MCF 10A (cell line): ENCODE data around the gene SGK2. TPM values are rescaled to one million over a fixed set of nuclear protein-coding genes. Genes with fewer than 3 reads are reported as not detected.

Source experiments
- BruUV-seq: library from RNA; stranded (reverse); fragments of 400-500 nt; replicated peaks from 2 replicates; lab custom pipeline; 2021; lab: Mats Ljungman, UMichigan
- CTCF ChIA-PET: fragments of 300-600 bp; sonication (Branson Sonifier 250); formaldehyde crosslinking; extraction: SDS; loops from one replicate; lab custom pipeline; 2021; ENCODE audit warnings: antibody characterized with exemption, inconsistent platforms; lab: Yijun Ruan, JAX
- POLR2A ChIA-PET: fragments of 300-600, 350-650 bp; sonication (Branson Sonifier 250); formaldehyde crosslinking; extraction: SDS; loops from one replicate; lab custom pipeline; 2020; ENCODE audit warnings: antibody characterized with exemption, inconsistent platforms; lab: Yijun Ruan, JAX
- DNase-seq: peaks from one replicate; pipeline ENCODE4 v3.0.0-alpha.2; 2018; ENCODE audit not compliant: unreplicated experiment
- H3K27ac Mint-ChIP-seq: one replicate; pipeline ENCODE4 v1.8.0; 2022; ENCODE audit warnings: mild to moderate bottlenecking, low read depth, mixed read lengths; ENCODE audit not compliant: unreplicated experiment
- H3K27me3 Mint-ChIP-seq: one replicate; pipeline ENCODE4 v1.8.0; 2022; ENCODE audit warnings: mixed read lengths; ENCODE audit not compliant: insufficient read depth, unreplicated experiment
- H3K36me3 Mint-ChIP-seq: one replicate; pipeline ENCODE4 v1.8.0; 2022; ENCODE audit warnings: mild to moderate bottlenecking, moderate library complexity, mixed read lengths; ENCODE audit not compliant: insufficient read depth, unreplicated experiment
- H3K4me1 Mint-ChIP-seq: one replicate; pipeline ENCODE4 v1.8.0; 2022; ENCODE audit warnings: mixed read lengths; ENCODE audit not compliant: insufficient read depth, unreplicated experiment
- H3K4me3 Mint-ChIP-seq: one replicate; pipeline ENCODE4 v1.8.0; 2022; ENCODE audit warnings: mild to moderate bottlenecking, moderate library complexity, mixed read lengths; ENCODE audit not compliant: unreplicated experiment
- H3K9me3 Mint-ChIP-seq: one replicate; pipeline ENCODE4 v1.8.0; 2022; ENCODE audit warnings: mixed read lengths; ENCODE audit not compliant: unreplicated experiment
- CTCF ChIP-seq: fragments of 200-600 bp; IDR thresholded peaks from one replicate; pipeline ENCODE4 v1.8.0; 2022; ENCODE audit warnings: antibody characterized with exemption, mild to moderate bottlenecking; ENCODE audit not compliant: unreplicated experiment
- intact Hi-C: fragments of 100-400 bp; cut with micrococcal nuclease; formaldehyde crosslinking; loops from 2 replicates; pipeline ENCODE4 v1.14.1; 2022
- total RNA-seq: library from RNA; stranded (reverse); gene quantifications from 2 replicates; pipeline ENCODE4 v1.2.3, GENCODE V29; 2022

The SGK2 gene
- total RNA-seq, 1 experiment from 2014 or later: 0.33 TPM

- no peak for TF ChIP-seq CTCF
- H3K36me3 Mint-ChIP-seq: no peaks in the 10 kb centered on the region
- DNase-seq: no peak
- no TSS peak for BruUV-seq
- H3K9me3 Mint-ChIP-seq: no peaks in the 10 kb centered on the region
- intact Hi-C loops: no loop called here
- ChIA-PET POLR2A (interaction anchor here (0.6 to 1.6 kb wide), 2 partner anchors 78 to 132 kb away, joined by 3 to 5 read pairs; partner anchors contain the start of gene SRSF6), CTCF (interaction anchor here (1.0 to 6.1 kb wide), 8 partner anchors 11 to 563 kb away, joined by 3 to 76 read pairs (median 8); partner anchors contain the start of gene IFT52)
- H3K4me3 Mint-ChIP-seq: no peak overlapping the region
- no peak overlapping the region for H3K27ac Mint-ChIP-seq
- no peaks in the 10 kb centered on the region for H3K27me3 Mint-ChIP-seq
- H3K4me1 Mint-ChIP-seq: peaks cover 5% of the 10 kb centered on the region
Measured at GRCh38 chr20:43535370-43536004, 23.3 kb upstream of the SGK2 start.

GRCh38 chr20:43536041-43536816 lies 22.6 kb upstream of the SGK2 start:
- intact Hi-C loops: no loop called here
- BruUV-seq: no TSS peak
- CTCF ChIA-PET: interaction anchor here (0.5 to 6.1 kb wide), 24 partner anchors 8 to 563 kb away, joined by 3 to 81 read pairs (median 8); partner anchors contain the start of genes IFT52 and SRSF6

GRCh38 chr20:43536817-43537440 lies 21.9 kb upstream of the SGK2 start:
- peak; percentile 25 for DNase-seq
- intact Hi-C loops: no loop called here
- H3K36me3 Mint-ChIP-seq: no peaks in the 10 kb centered on the region

More at GRCh38 chr20:43536041-43536816, 22.6 kb upstream of the SGK2 start:
- no peak for DNase-seq
- no peaks in the 10 kb centered on the region for H3K9me3 Mint-ChIP-seq
- TF ChIP-seq CTCF: no peak
- peaks cover 5% of the 10 kb centered on the region for H3K4me1 Mint-ChIP-seq
- H3K36me3 Mint-ChIP-seq: no peaks in the 10 kb centered on the region
- POLR2A ChIA-PET: interaction anchor here (1.1 to 1.6 kb wide), 2 partner anchors 79 to 192 kb away, joined by 3 to 5 read pairs; partner anchors contain the start of gene SRSF6
- no peak overlapping the region for H3K4me3 Mint-ChIP-seq
- H3K27ac Mint-ChIP-seq: peak overlapping the region; percentile 23
- H3K27me3 Mint-ChIP-seq: no peaks in the 10 kb centered on the region

More at GRCh38 chr20:43536817-43537440, 21.9 kb upstream of the SGK2 start:
- Mint-ChIP-seq H3K9me3 (no peaks in the 10 kb centered on the region), H3K27me3 (no peaks in the 10 kb centered on the region), H3K4me3 (no peak overlapping the region), H3K4me1 (peaks cover 5% of the 10 kb centered on the region), H3K27ac (peak overlapping the region; percentile 23)
- BruUV-seq: no TSS peak
- no peak for TF ChIP-seq CTCF
- CTCF ChIA-PET: interaction anchor here (0.5 to 6.1 kb wide), 26 partner anchors 9 to 562 kb away, joined by 3 to 81 read pairs (median 12); partner anchors contain the start of genes IFT52 and SRSF6
- POLR2A ChIA-PET: interaction anchor here (1.1 kb wide), 1 partner anchor 192 kb away, joined by 3 read pairs; no protein-coding TSS in a partner anchor
